ENCODE data around the gene KCNF1.

Gene KCNF1

GRCh38 chr2:10911291-10912075 is at the start of gene KCNF1:
Gene KCNF1, plus strand, starts transcription at chr2:10911934. Its CDS starts 493 bp downstream, at chr2:10912427.
- peak within 1 kb of the TSS; percentile 67 for H3K4me2 ChIP-seq (ENCODE audit: low read length)
- H3K9me3 ChIP-seq (ENCODE audit: control insufficient read depth, low read length): no peaks in the 10 kb centered on the region
- peak within 1 kb of the TSS; percentile 62 for H2AFZ ChIP-seq
- no peaks in the 10 kb centered on the region for H3K79me2 ChIP-seq
- peaks cover 5% of the 10 kb centered on the region for H3K27me3 ChIP-seq (ENCODE audit: control insufficient read depth, insufficient read depth, low read length)
- H3K9ac ChIP-seq: no peak within 1 kb of the TSS
- no peak within 1 kb of the TSS for H3K27ac ChIP-seq
- TF ChIP-seq CTCF (IDR thresholded peaks at IDR 0.05): no peak
- no peaks in the 10 kb centered on the region for H3K4me1 ChIP-seq
- peak within 1 kb of the TSS; percentile 16 for H3K4me3 ChIP-seq (ENCODE audit: low read depth, low read length)
- H3K36me3 ChIP-seq (ENCODE audit: control insufficient read depth, insufficient read depth, low read length): no peaks in the 10 kb centered on the region

- Histone ChIP-seq H3K4me1 (no peaks in the 10 kb centered on the region), H3K36me3 (ENCODE audit: control insufficient read depth, insufficient read depth, low read length) (no peaks in the 10 kb centered on the region), H3K9me3 (ENCODE audit: control insufficient read depth, low read length) (no peaks in the 10 kb centered on the region), H3K4me2 (ENCODE audit: low read length) (no peak overlapping the region), H2AFZ (no peak overlapping the region), H3K4me3 (ENCODE audit: low read depth, low read length) (no peak overlapping the region), H3K27me3 (ENCODE audit: control insufficient read depth, insufficient read depth, low read length) (no peaks in the 10 kb centered on the region), H3K27ac (no peak overlapping the region), H3K9ac (no peak overlapping the region), H3K79me2 (no peaks in the 10 kb centered on the region)
- TF ChIP-seq CTCF (IDR thresholded peaks at IDR 0.05): no peak
Measured at GRCh38 chr2:10862330-10862729, 49.4 kb upstream of the KCNF1 start.

GRCh38 chr2:10863047-10863446 is 48.7 kb upstream of the KCNF1 start:
- Histone ChIP-seq H3K9me3 (ENCODE audit: control insufficient read depth, low read length) (no peaks in the 10 kb centered on the region), H3K36me3 (ENCODE audit: control insufficient read depth, insufficient read depth, low read length) (no peaks in the 10 kb centered on the region), H3K9ac (no peak overlapping the region), H3K4me3 (ENCODE audit: low read depth, low read length) (no peak overlapping the region), H3K27me3 (ENCODE audit: control insufficient read depth, insufficient read depth, low read length) (no peaks in the 10 kb centered on the region), H3K27ac (no peak overlapping the region), H3K4me1 (no peaks in the 10 kb centered on the region), H3K4me2 (ENCODE audit: low read length) (no peak overlapping the region), H2AFZ (no peak overlapping the region), H3K79me2 (no peaks in the 10 kb centered on the region)
- TF ChIP-seq CTCF (IDR thresholded peaks at IDR 0.05): no peak

GRCh38 chr2:10863837-10864236 is 47.9 kb upstream of the KCNF1 start:
- no peaks in the 10 kb centered on the region for H3K36me3 ChIP-seq (ENCODE audit: control insufficient read depth, insufficient read depth, low read length)
- H2AFZ ChIP-seq: no peak overlapping the region
- H3K27ac ChIP-seq: no peak overlapping the region
- H3K4me3 ChIP-seq (ENCODE audit: low read depth, low read length): no peak overlapping the region
- H3K9me3 ChIP-seq (ENCODE audit: control insufficient read depth, low read length): no peaks in the 10 kb centered on the region
- no peaks in the 10 kb centered on the region for H3K4me1 ChIP-seq
- H3K4me2 ChIP-seq (ENCODE audit: low read length): no peak overlapping the region
- no peak overlapping the region for H3K9ac ChIP-seq
- H3K27me3 ChIP-seq (ENCODE audit: control insufficient read depth, insufficient read depth, low read length): no peaks in the 10 kb centered on the region
- no peaks in the 10 kb centered on the region for H3K79me2 ChIP-seq
- TF ChIP-seq CTCF (IDR thresholded peaks at IDR 0.05): no peak

GRCh38 chr2:10864251-10864650 is 47.5 kb upstream of the KCNF1 start:
- H3K27ac ChIP-seq: no peak overlapping the region
- H2AFZ ChIP-seq: no peak overlapping the region
- H3K4me2 ChIP-seq (ENCODE audit: low read length): no peak overlapping the region
- TF ChIP-seq CTCF (IDR thresholded peaks at IDR 0.05): no peak
- no peak overlapping the region for H3K9ac ChIP-seq
- no peaks in the 10 kb centered on the region for H3K4me1 ChIP-seq
- no peaks in the 10 kb centered on the region for H3K79me2 ChIP-seq
- H3K36me3 ChIP-seq (ENCODE audit: control insufficient read depth, insufficient read depth, low read length): no peaks in the 10 kb centered on the region
- H3K9me3 ChIP-seq (ENCODE audit: control insufficient read depth, low read length): no peaks in the 10 kb centered on the region
- no peaks in the 10 kb centered on the region for H3K27me3 ChIP-seq (ENCODE audit: control insufficient read depth, insufficient read depth, low read length)
- H3K4me3 ChIP-seq (ENCODE audit: low read depth, low read length): no peak overlapping the region

Measured in parathyroid adenoma (tissue), 2 donors.